B cell (primary cell): ENCODE measurements around the gene CIAO2A.

ENCODE experiments used
- CTCF ChIP-seq: fragments of 200-600 bp; IDR thresholded peaks from one replicate; pipeline ENCODE4 v1.8.0; 2022; ENCODE audit warnings: antibody characterized with exemption, mild to moderate bottlenecking
- EZH2 ChIP-seq: IDR thresholded peaks from 2 replicates; pipeline ENCODE4 v1.6.1; 2012; ENCODE audit warnings: borderline replicate concordance, low read depth, mild to moderate bottlenecking, moderate library complexity, low read length; ENCODE audit not compliant: insufficient read depth, poor library complexity, severe bottlenecking

- TF ChIP-seq CTCF, result no peak
- TF ChIP-seq EZH2, result no peak
Observed at GRCh38 chr15:64099379-64099778, 5.7 kb upstream of the CIAO2A start.
